ENCODE measurements around the gene PZP.

DNA sequence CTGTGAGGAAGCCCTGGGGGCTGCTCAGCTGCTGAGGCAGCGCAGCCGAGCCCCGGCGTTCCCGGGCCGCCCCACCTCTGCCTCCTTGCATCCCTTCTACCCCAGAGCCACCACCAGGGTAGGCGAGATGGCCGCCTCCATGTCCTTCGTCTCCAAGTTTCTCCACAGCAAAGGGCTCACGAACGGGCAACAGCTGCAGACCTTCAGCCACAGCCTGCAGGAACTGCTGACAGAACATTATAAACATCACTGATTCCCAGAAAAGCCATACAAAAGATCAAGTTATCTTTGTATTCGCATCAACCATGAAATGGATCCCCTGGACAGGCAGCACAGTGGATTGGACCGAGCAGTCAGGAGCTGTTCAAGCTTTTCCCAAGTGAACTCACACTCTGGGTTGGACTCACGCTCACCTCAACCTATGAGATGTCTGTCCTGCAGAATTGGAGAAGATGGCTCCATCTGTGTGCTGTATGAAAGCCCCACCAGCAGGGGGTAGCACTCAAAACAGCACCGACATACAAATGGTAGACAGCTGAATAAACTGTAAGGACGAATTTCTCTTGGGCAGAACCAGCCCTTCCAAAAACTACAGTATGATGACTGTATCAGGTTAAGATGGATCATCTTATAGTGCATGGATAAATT, 73.1 kb downstream of the PZP start:
- TF ChIP-seq, protein P1, sequence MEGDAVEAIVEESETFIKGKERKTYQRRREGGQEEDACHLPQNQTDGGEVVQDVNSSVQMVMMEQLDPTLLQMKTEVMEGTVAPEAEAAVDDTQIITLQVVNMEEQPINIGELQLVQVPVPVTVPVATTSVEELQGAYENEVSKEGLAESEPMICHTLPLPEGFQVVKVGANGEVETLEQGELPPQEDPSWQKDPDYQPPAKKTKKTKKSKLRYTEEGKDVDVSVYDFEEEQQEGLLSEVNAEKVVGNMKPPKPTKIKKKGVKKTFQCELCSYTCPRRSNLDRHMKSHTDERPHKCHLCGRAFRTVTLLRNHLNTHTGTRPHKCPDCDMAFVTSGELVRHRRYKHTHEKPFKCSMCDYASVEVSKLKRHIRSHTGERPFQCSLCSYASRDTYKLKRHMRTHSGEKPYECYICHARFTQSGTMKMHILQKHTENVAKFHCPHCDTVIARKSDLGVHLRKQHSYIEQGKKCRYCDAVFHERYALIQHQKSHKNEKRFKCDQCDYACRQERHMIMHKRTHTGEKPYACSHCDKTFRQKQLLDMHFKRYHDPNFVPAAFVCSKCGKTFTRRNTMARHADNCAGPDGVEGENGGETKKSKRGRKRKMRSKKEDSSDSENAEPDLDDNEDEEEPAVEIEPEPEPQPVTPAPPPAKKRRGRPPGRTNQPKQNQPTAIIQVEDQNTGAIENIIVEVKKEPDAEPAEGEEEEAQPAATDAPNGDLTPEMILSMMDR (IDR thresholded peaks at IDR 0.05; ENCODE audit: insufficient read depth, low read length, poor library complexity, severe bottlenecking), result no peak
- no peak for TF ChIP-seq EZH2phosphoT487 (conservative IDR thresholded peaks at IDR 0.05; ENCODE audit: low read length)
